H9 (cell line): ENCODE results near the gene TM6SF1. TPM values are rescaled to one million over a fixed set of nuclear protein-coding genes. Genes with fewer than 3 reads are reported as not detected.

Experiments used
- DNase-seq: peaks from one replicate; pipeline ENCODE4 v3.0.0-alpha.2; 2017
- H2AFZ ChIP-seq: one replicate; pipeline ENCODE4 v1.6.1; 2013; ENCODE audit warnings: mild to moderate bottlenecking, low read length, control low read depth, moderate library complexity
- H2AK5ac ChIP-seq: 2 replicates; pipeline ENCODE4 v1.6.1; 2013; ENCODE audit warnings: low read length, control low read depth, mixed read lengths; ENCODE audit not compliant: insufficient read length
- H2BK120ac ChIP-seq: one replicate; pipeline ENCODE4 v1.6.1; 2013; ENCODE audit warnings: low read depth, mild to moderate bottlenecking, low read length, control low read depth, inconsistent platforms; ENCODE audit not compliant: poor library complexity, severe bottlenecking
- H2BK12ac ChIP-seq: 2 replicates; pipeline ENCODE4 v1.6.1; 2013; ENCODE audit warnings: low read length, control low read depth, mixed read lengths, low read depth; ENCODE audit not compliant: insufficient read length
- H2BK15ac ChIP-seq: 2 replicates; pipeline ENCODE4 v1.6.1; 2013; ENCODE audit warnings: low read depth, low read length, control low read depth
- H2BK20ac ChIP-seq: one replicate; pipeline ENCODE4 v1.6.1; 2013; ENCODE audit warnings: low read depth, mild to moderate bottlenecking, low read length, control low read depth, inconsistent platforms; ENCODE audit not compliant: poor library complexity, severe bottlenecking
- H2BK5ac ChIP-seq: 2 replicates; pipeline ENCODE4 v1.6.1; 2013; ENCODE audit warnings: low read length, control low read depth, mixed read lengths; ENCODE audit not compliant: insufficient read length
- H3K14ac ChIP-seq: 2 replicates; pipeline ENCODE4 v1.6.1; 2013; ENCODE audit warnings: low read length, control low read depth; ENCODE audit not compliant: insufficient read depth
- H3K18ac ChIP-seq: 2 replicates; pipeline ENCODE4 v1.6.1; 2013; ENCODE audit warnings: low read depth, mild to moderate bottlenecking, mixed read lengths, low read length, control low read depth; ENCODE audit not compliant: insufficient read length
- H3K23ac ChIP-seq: 2 replicates; pipeline ENCODE4 v1.6.1; 2013; ENCODE audit warnings: low read length, control low read depth, mixed read lengths, low read depth; ENCODE audit not compliant: insufficient read length
- H3K23me2 ChIP-seq: 2 replicates; pipeline ENCODE4 v1.6.1; 2013; ENCODE audit warnings: low read depth, mild to moderate bottlenecking, mixed read lengths, low read length, control low read depth; ENCODE audit not compliant: insufficient read length, poor library complexity, severe bottlenecking
- H3K27ac ChIP-seq: 2 replicates; pipeline ENCODE4 v1.5.1; 2013; ENCODE audit warnings: low read length, control low read depth, mixed read lengths, low read depth; ENCODE audit not compliant: insufficient read length
- H3K27me3 ChIP-seq: 2 replicates; pipeline ENCODE4 v1.6.1; 2013; ENCODE audit warnings: low read length, control low read depth, inconsistent platforms; ENCODE audit not compliant: insufficient read depth
- H3K4ac ChIP-seq: 2 replicates; pipeline ENCODE4 v1.6.1; 2013; ENCODE audit warnings: low read depth, mild to moderate bottlenecking, control low read depth, inconsistent platforms, low read length, moderate library complexity
- H3K4me1 ChIP-seq: 2 replicates; pipeline ENCODE4 v1.6.1; 2013; ENCODE audit warnings: low read length, control low read depth, inconsistent platforms; ENCODE audit not compliant: insufficient read depth
- H3K4me2 ChIP-seq: 2 replicates; pipeline ENCODE4 v1.6.1; 2013; ENCODE audit warnings: low read length, control low read depth, mixed read lengths; ENCODE audit not compliant: insufficient read length, insufficient read depth
- H3K56ac ChIP-seq: 2 replicates; pipeline ENCODE4 v1.6.1; 2013; ENCODE audit warnings: low read depth, mild to moderate bottlenecking, mixed read lengths, low read length, control low read depth; ENCODE audit not compliant: insufficient read length
- H3K79me1 ChIP-seq: 2 replicates; pipeline ENCODE4 v1.6.1; 2013; ENCODE audit warnings: low read depth, mild to moderate bottlenecking, moderate library complexity, low read length, control low read depth, inconsistent platforms; ENCODE audit not compliant: insufficient read depth, poor library complexity, severe bottlenecking
- H3K79me2 ChIP-seq: 2 replicates; pipeline ENCODE4 v1.6.1; 2013; ENCODE audit warnings: low read length, control low read depth, inconsistent platforms; ENCODE audit not compliant: insufficient read depth
- H3K9ac ChIP-seq: 2 replicates; pipeline ENCODE4 v1.6.1; 2013; ENCODE audit warnings: low read length, control low read depth, mixed read lengths; ENCODE audit not compliant: insufficient read length; ENCODE audit errors: extremely low read depth
- H3K9me3 ChIP-seq: one replicate; pipeline ENCODE4 v1.6.1; 2013; ENCODE audit warnings: low read depth, low read length, inconsistent platforms; ENCODE audit not compliant: control insufficient read depth
- H3T11ph ChIP-seq: one replicate; pipeline ENCODE4 v1.6.1; 2013; ENCODE audit warnings: mild to moderate bottlenecking, low read length, control low read depth, inconsistent platforms
- H4K20me1 ChIP-seq: one replicate; pipeline ENCODE4 v1.6.1; 2013; ENCODE audit not compliant: control insufficient read depth, insufficient read length, insufficient read depth
- H4K5ac ChIP-seq: 2 replicates; pipeline ENCODE4 v1.6.1; 2013; ENCODE audit warnings: low read depth, mild to moderate bottlenecking, mixed read lengths, low read length, control low read depth; ENCODE audit not compliant: insufficient read length
- H4K8ac ChIP-seq: replicated peaks from 2 replicates; pipeline ENCODE4 v1.6.1; 2013; ENCODE audit warnings: low read length, control low read depth, mixed read lengths, low read depth; ENCODE audit not compliant: insufficient read length
- H4K91ac ChIP-seq: 2 replicates; pipeline ENCODE4 v1.6.1; 2013; ENCODE audit warnings: low read depth, mild to moderate bottlenecking, moderate library complexity, mixed read lengths, low read length, control low read depth; ENCODE audit not compliant: insufficient read length
- H3K27ac Mint-ChIP-seq, 3 experiments: 2 replicates in 2 of 3; 3 replicates in 1 of 3; pipeline ENCODE4 v1.8.0; 2020 to 2021; ENCODE audit warnings: mixed read lengths in 3 of 3, mild to moderate bottlenecking in 1 of 3, moderate library complexity in 1 of 3
- H3K27me3 Mint-ChIP-seq: 2 replicates; pipeline ENCODE4 v1.8.0; 2021; ENCODE audit warnings: low read depth, mild to moderate bottlenecking, moderate library complexity, mixed read lengths
- H3K36me3 Mint-ChIP-seq, 3 experiments: 2 replicates in 2 of 3; 3 replicates in 1 of 3; pipeline ENCODE4 v1.8.0; 2020 to 2021; ENCODE audit warnings: low read depth in 3 of 3, mixed read lengths in 3 of 3; ENCODE audit not compliant: insufficient read depth in 1 of 3
- H3K4me1 Mint-ChIP-seq, 2 experiments: 2 replicates each; pipeline ENCODE4 v1.8.0; 2020; ENCODE audit warnings: mixed read lengths in 2 of 2
- H3K4me3 Mint-ChIP-seq, 2 experiments: 2 replicates in 1 of 2; 3 replicates in 1 of 2; pipeline ENCODE4 v1.8.0; 2020 to 2021; ENCODE audit warnings: mild to moderate bottlenecking in 2 of 2, mixed read lengths in 2 of 2, moderate library complexity in 1 of 2
- H3K9me3 Mint-ChIP-seq, 2 experiments: 2 replicates in 1 of 2; 3 replicates in 1 of 2; pipeline ENCODE4 v1.8.0; 2020; ENCODE audit warnings: mild to moderate bottlenecking in 2 of 2, mixed read lengths in 2 of 2, moderate library complexity in 1 of 2
- CTCF ChIP-seq: fragments of 200-600 bp; sonication (generic); conservative IDR thresholded peaks from 3 replicates; pipeline ENCODE4 v1.8.0; 2021; ENCODE audit warnings: antibody characterized with exemption, mild to moderate bottlenecking
- WGBS: extraction: QIAGEN DNeasy Blood & Tissue Kit; methylation state at CpG from one replicate; pipeline ENCODE4 v1.1.7; 2013; ENCODE audit warnings: missing lambda C conversion rate, low lambda C conversion rate, mixed read lengths; ENCODE audit not compliant: insufficient read length; ENCODE audit errors: extremely low coverage; 5-methylcytosine and 5-hydroxymethylcytosine counted together
- total RNA-seq: library from RNA; stranded (reverse); gene quantifications from 2 replicates; pipeline ENCODE4 v1.2.1, GENCODE V29; 2021

The TM6SF1 gene
- total RNA-seq, 1 experiment from 2014 or later, result 0.96 TPM

DNA sequence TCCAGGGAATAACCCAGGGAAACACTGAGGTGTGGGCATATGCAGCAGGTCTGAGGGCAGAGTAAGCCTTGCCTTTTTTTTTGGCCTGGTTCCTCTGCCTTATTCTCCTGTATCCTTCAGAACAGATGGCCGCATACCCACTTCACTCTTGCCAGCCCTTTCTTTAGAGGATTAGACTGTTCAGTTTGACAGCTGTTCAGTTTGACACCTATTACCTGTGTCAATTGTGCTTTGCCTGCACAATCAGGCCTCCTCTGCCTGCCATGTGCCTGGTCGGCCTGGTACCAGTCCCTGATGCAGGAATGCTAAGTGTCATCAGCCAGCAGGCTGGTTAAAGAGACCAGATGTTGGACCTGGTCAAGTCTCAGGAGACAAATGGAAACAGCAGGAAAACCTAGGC is 22.3 kb downstream of the TM6SF1 start:
- Histone ChIP-seq H2BK120ac (no peak overlapping the region), H3K79me2 (no peaks in the 10 kb centered on the region), H3K9ac (no peak overlapping the region), H3K23ac (no peak overlapping the region), H2BK15ac (no peak overlapping the region), H2AFZ (no peak overlapping the region), H3T11ph (no peak overlapping the region), H3K9me3 (no peaks in the 10 kb centered on the region), H3K27ac (no peak overlapping the region), H4K8ac (no peak overlapping the region), H3K79me1 (no peaks in the 10 kb centered on the region), H3K27me3 (no peaks in the 10 kb centered on the region), H4K91ac (no peak overlapping the region), H3K4ac (no peak overlapping the region), H3K23me2 (no peaks in the 10 kb centered on the region), H3K4me2 (no peak overlapping the region), H4K5ac (no peak overlapping the region), H2BK5ac (no peak overlapping the region), H3K4me1 (no peaks in the 10 kb centered on the region), H3K14ac (no peak overlapping the region), H3K56ac (no peak overlapping the region), H4K20me1 (no peaks in the 10 kb centered on the region), H2BK12ac (no peak overlapping the region), H2AK5ac (no peak overlapping the region), H2BK20ac (no peak overlapping the region), H3K18ac (no peak overlapping the region)
- no peak for DNase-seq
- Mint-ChIP-seq H3K4me3 (no peak overlapping the region), H3K27me3 (no peaks in the 10 kb centered on the region; the same call in 1 of the 2 replicates), H3K27ac (peak overlapping the region in 1 of 3 experiments; percentile 84; a peak in 1 of 7 replicates), H3K9me3 (no peaks in the 10 kb centered on the region), H3K36me3 (peaks cover 0 to 3% (median 0%) of the 10 kb centered on the region in 3 experiments; a peak in 3 of 7 replicates), H3K4me1 (peaks cover 0 to 2% of the 10 kb centered on the region in 2 experiments; a peak in 1 of 4 replicates)
- no peak for TF ChIP-seq CTCF
- WGBS, result no CpG with 5 or more reads among the region's 2 CpGs
